Embryonic facial prominence (tissue), 1 donor: Measurements from ENCODE around the gene KRT1.

Experiments used
- DNase-seq: peaks from one replicate; pipeline ENCODE4 v3.0.0-alpha.2; 2016; ENCODE audit errors: extremely low spot score

KRT1 gene

DNA sequence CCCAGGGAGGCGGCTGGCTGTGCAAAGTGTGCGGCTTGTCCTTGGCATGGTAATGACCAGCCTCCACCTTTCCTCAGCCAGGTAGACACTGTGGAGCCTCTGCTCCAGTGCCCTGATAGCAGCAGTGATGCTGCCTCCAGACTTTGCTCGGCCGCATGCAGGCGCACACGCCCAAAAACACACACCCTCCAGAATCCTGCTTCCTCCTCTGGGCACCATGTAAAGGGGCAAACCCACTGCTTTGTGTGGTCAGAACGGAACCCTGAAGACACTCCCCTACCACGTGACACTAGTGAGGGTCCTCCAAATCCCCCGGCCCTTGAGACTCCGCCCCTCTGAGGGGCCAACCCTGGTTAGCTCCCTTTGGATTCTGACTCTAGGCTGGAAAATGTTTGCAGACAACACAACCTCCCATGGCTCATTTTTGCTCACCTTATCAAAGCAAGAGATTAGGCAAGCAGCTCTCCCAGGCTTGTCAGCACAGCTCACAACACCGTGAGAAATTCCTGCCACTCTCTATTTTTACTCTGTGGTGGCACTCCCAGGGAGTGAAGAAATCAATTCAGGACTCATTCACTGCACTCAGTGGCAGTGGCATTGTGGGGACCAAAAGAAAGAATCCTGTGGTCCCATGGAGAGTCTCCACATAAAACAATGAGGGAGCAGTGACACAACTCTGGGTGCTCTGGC is 18.6 kb upstream of the KRT1 start:
- DNase-seq = no peak

DNA sequence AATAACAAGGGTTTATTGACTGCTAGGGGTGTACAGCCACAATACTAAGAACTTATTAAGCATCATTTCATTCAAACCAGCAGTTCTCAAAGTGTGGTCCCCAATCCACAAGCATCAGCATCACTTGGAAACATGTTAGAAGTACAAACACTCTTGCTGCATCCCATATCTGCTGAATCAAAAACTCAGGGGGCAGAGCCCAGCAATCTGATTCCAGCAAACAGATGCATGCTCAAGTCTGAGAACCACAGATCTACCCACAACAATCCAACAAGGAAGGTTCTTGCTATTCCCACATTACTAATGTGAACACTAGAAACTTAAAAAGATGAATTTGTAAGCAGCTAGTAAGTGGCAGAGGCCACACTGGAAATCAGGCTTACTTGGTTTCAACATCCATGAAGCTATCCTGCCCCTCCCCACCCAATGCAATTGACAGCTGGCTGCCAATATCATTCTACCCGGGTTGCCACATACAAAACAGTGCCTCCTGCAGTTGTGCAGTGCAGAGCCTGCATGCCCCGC is 16.9 kb upstream of the KRT1 start:
- DNase-seq = no peak

DNA sequence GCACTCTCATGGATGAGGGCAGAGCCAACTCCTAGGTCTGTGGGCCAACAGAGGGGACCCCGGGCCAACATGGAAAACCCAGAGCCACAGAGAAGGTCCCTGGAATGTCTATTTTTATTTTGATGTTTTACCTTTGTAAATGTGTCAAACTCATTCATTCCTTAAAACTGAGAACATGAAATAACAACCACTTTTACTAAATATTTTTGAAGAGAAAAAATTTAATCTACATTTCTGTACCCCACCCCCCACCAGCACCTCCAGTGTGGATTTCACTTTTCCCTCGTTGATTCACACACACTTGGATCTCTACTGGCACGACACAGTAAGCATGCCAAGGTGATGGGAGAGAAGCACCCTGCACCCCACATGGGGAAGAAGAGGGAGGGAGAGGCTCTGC is 16.4 kb upstream of the KRT1 start:
- DNase-seq = no peak

DNA sequence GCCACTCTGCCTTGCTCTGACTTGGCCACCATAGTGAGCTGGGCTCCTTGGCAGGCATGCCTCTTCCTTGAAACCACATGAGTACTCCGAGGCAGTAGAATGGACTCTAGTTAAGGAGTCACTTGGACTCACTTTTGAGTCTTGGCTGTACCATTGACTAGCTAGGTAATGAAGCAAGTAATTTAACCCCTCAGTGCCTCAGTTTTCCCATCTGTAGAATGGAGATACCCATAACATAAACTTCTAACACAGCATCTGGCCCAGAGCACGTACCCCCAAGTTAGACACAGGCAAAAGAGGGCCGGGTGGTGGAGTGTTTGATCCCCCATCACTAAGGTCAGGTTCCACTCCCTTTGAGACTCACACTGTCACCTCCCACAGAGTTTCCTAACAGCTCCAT is 14.8 kb upstream of the KRT1 start:
- no peak for DNase-seq

DNA sequence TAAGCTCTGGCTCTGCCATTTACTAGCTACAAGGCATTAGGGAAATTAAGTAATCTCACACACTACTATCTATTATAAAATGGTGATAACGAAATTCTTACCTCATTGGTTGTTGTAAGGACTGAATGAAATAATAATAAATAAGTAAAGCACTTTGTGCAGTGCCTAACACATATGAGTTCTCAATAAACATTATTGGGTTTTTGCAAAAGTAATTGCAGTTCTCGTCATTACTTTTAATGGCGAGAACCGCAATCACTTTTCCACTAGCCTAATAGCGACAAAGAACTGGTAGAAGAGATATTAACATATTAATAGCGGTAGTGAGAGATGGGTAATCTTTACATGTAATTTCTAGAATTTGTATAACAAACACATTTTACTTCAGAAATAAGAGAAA is 13.9 kb upstream of the KRT1 start:
- no peak for DNase-seq

DNA sequence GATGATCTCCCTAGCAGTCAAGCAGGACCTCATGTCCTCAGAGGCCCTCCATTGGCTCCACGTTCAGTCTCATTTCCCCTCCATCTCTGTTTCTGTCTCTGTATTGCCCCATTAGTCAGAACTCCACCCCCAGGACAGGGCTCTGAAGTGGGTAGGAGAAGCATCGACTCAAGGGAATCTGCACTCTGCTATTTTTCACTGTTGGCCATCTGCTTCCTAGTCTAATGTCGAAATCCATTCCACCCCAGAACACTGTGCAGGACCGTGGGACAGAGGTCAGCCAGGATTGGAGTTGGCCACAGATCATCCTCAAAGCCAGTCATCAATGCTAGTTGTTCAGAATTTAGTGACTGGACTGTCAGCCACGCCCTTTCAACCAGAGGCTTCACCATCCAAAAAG is 13.1 kb upstream of the KRT1 start:
- no peak for DNase-seq

DNA sequence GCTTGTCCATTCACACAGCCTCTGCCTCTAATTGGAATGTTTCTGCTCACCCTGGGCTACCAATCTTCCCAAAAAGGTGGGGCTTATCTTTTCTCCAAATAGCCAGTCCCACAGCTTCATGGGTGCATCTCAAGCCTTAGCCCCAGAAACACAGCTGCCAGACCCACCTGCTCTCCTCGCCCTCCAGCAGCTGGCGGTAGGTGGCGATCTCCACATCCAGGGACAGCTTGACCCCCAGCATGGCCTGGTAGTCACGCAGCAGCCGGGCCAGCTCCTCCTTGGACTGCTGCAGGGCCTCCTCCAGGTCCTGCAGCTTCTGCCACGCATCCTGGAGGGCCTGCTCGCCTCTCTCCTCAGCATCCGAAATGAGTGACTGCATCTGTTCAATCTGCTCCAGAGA is 12.0 kb upstream of the KRT1 start:
- no peak for DNase-seq

DNA sequence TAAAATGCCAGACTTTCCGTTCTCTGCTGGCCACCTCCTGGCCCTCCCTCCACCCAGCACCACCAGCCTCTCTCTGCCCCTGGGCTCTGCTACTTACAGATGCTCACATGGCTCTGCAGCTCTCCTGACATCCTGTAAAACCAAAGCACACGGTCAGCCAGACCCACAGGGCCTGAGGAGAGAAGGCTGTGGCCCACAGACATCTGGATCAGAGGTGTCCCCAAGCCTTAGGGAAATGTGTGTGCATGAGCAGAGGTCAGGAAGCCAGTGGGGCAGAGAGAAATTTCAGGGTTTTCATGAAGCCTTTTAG is 11.6 kb upstream of the KRT1 start:
- DNase-seq = no peak

DNA sequence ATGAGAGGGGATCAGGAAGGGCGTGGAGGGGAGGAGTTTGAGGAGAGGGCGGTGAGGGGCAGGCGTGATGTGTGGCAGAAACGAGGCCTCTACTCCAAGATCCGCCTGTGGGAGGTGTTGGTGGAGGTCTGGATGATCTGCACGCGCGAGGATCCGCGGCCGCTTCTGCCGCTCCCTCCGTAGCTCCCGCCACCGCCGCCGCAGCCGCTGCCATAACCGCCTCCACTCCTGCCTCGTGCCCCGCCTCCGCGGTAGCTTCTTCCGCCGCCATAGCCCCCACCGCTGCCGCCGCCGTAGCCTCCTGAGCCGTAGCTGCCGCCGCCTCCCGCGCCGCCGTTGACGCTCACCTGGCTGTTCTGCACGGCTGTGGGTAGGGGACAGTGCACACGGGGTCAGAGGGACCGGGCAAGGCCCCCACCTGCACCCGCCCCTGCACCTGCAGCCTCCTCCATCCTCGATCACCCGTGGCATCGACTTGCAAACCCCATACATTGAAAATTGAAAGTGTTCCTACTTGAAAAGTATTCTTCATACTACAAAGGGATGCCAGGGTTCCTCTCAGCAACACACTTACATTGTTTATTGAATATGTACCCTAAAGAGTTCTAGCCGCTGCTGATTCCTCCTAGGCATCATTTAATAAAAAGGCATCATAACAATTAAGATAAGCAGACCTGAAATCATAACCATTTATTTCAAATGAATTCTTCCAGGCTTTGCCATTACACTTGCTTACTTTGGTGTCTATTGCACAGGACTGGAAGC is 11.1 kb upstream of the KRT1 start:
- DNase-seq = no peak

DNA sequence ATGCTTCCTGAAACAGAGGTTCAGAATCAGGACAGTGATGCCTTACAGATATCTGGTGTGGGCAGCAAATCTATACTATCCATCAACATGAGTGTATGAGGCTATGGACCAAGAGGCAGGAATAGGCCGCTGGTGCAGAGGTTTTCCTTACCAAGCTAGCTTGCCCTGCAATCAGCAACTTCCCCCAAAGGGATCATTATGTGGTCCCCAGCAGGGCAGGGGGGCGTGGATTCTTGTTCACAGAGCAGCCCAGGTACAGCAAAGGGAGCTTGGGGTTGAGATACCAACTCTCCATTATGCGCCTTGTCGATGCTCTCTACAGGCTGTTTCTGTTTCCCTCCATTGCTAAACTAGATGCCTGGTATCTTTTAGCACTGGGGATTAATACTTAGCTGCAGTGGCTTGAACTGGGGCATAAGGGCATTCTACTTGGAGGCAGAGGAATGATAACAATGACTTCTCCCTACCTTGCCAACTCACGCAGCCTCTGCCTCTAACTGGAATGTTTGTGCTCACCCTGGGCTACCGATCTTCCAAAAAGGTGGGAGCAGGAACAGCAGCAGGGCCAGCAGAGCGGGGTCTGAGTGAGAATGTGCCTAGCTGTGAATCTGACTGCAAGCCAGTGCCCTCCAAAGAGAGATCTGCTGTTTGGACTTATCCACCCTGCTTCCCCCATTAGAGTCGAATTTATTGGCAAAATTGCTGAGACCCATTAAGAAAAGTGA is 10.3 kb upstream of the KRT1 start:
- no peak for DNase-seq

DNA sequence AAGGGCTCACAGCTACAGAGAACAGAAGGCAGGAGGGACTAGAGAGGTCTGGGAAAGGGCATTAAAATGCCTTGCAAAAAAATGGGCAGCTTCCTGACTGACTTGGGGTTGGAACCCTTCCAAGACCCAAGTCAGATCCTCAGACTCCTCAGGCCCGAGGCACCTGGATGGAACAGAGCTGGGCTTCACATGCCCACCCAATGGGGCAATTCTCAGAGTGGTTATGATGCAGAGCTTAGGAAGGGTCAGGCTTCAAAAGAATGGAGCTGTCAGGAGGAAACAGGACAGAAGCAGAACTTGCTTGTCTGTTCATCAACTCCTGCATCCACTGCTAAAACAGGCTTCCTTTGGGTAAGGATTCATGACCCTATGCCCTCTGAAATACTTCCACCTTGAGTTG is 9.7 kb upstream of the KRT1 start:
- DNase-seq = no peak

DNA sequence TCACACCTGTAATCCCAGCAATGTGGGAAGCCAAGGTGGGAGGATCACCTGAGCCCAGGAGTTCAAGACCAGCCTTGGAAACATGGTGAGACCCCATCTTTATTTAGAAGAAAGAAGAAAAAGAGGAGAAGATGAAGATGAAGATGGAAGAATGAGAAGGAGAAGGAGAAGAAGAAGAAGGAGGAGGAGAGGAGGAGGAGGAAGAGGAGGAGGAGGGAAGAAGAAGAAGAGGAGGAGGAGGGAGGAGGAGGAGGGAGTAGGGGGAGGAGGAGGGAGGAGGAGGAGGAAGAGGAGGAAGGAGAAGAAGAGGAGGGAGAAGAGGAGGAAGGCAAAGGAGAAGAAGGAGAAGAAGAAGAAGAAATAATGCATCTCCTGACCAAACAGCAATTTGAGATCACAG is 9.0 kb upstream of the KRT1 start:
- no peak for DNase-seq

DNA sequence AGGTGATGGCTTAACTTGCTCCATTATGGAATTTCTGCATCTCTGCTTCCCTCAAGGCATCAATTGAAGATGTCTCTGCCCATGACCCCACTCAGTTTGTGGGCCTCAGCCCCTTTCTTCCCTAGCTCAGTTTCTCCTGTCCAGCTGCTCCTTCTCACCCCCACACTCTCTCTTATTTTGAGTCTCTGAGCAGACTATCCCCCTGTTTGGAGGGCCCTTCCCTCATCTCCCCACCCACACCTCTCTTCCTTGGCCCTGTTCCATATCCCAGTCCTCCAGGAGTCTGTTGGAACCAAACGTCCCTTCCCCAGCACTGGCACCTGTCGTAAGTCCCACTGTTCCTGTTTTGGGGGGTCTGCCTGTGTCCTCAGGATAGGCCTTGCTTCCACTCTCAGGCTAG is 8.3 kb upstream of the KRT1 start:
- no peak for DNase-seq

DNA sequence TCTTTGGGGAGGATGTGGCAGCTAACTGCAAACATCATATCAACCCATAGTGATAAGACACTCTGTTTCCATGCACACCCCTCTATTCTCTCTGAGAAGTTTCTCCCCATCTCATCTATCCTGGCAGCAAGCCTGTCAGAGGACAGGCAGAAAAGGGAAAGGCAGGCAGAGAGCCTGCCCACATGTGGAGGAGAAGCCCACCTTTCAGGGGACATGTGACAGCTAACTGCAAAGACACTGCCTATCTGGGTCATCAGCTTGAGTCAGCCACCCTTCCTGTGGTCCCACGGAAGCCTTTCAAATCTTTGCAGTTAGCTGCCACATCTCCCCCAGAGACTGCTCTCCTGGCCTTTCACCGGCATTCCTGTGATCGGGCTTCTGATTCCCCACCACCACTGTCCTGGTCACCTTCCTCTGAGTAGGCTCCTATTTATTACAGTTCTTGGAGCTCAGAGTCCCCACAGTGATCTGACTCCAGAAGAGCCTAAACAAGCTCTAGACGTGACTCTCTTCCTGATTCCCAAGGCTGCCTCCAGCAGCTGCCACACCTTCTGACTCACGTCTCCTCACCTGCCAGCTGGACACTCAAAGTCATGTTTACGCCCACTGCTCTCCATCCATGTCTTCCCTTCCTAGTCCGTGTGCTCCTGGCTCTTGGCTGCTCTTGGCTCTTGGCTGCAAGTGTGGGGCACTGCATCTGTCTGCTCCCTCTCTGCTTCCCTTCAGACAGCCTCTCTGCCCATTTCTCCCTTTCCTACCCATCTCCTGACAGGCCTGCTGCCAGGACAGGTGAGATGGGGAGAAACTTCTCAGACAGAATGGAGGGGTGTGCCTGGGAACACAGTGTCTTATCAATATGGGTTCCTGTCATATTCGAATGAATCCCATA is 7.5 kb upstream of the KRT1 start:
- no peak for DNase-seq

DNA sequence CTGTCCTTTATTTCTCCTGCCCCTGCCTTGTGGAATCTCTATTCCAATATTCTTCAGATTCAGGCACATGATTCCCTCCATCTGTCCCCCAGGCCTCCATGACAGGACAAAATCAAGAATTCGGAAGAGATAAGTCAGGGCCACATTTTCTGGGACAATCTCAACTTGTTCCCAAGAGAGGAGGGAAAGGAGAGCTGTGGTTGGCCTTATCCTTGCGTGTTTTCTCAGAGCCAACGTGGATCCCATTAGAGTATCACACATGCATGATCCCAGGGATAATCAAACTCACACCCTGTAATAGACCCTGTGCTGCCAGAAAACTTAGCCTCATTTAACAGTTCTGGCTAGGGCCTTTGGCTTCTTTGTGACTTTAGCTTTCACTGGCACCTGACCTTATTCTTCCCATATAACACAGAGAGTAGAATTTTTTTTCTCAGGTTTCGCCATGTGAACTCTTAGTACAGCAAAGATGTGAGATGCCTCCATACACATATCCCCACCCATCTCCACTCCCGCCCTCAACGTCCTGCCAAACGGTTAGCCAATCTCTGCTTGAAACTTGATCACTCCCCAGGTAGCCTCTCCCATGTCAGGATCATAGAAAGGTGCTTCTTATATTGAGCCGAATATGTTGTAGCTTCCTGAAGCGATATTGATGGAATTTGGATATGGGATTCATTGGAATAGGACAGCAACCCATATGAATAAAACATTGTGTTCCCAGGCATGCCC is 6.7 kb upstream of the KRT1 start:
- DNase-seq = no peak

DNA sequence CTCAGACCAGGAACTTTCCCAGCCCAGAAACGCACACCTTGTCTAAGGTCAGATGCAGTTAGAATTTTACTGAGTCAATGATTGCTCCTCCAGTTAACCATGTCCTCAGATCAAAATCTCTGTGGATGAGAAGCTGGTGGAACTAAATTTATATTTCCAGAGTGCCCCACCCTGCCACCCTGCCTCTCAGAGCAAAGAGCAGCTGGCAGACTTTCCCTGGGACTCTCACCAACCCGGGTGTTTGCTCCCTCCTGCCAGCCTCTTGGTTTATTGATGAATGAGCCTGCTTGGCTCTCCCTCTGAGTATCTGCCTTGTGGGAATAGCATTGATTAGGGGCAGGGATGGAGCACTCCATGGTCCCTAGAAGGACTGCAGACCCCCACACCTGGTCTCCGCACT is 5.9 kb upstream of the KRT1 start:
- DNase-seq = no peak

DNA sequence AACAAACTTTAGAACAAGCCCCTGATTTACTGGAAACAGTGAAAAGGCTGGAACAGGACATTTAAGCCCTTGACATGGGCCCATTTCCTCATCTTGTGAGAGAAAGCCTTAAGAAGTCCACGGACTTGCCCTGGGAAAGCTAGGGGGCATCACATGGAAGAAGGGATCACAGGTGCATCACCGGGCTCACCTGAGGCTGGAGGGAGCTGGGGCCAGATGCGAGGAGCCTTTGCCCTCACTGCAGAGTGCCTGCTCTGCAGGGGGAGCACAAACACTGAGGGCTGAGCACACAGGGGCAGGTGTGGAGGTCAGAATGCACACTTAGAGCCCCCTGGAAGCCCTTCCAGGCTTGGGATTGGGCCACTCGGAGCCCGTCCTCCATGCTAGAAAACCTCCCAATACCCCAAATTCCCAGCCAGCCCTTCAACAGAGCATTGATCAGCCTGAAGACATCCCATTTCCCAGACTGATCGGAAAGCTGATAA is 5.2 kb upstream of the KRT1 start:
- no peak for DNase-seq

DNA sequence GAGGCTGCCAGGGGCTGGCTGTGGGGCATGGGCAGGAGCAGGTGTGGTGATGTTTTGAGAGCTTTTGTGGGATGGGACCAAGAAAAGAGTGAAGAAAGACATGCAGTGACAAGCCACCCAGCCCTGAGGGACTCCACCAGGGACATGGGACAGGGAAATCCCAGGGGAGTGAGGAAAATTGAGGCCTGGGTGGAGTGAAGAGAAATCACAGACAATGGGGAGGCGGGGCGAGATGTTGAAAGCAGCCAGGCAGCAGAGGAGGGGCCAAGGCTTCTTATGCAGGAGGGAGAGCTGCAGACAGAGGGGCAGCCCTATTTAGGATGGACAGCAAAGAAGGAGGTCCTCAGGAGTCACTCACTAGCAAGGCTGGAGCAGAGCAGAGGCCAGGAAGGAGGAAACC is 4.2 kb upstream of the KRT1 start:
- no peak for DNase-seq

DNA sequence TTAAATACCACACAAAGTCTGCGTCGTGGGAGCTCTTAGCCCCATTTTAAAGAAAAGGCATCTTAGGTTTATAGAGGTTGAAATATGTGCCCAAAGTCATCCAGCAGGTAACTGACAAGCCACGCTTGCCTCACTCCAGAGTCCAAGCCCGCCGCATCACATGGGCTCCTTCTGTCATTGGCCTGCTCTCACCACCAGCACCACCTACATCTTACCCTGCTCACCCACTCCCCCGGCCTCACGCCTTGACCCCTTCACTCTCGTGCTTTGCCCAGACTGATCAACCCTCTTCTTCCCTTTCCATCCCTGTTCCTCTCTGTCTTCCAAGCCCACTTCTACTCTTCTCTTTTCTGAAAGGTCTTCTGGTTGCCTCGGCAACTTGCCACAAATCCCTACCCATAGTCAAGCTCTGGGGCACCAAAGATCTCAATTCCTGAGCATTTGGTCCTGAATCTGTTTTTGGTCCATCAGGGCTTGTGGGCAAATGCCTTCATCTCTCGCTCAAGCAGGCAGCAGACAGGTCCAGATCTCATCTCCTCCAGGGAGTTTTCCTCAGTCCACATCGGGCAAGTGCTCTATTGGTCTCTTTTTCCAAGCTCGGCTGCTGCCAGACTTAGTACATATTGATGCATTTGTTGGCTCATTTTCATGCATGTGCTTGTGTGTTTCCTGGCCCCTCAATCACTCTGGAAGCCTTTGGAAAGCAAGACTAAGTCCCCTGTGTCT is 3.5 kb upstream of the KRT1 start:
- no peak for DNase-seq

DNA sequence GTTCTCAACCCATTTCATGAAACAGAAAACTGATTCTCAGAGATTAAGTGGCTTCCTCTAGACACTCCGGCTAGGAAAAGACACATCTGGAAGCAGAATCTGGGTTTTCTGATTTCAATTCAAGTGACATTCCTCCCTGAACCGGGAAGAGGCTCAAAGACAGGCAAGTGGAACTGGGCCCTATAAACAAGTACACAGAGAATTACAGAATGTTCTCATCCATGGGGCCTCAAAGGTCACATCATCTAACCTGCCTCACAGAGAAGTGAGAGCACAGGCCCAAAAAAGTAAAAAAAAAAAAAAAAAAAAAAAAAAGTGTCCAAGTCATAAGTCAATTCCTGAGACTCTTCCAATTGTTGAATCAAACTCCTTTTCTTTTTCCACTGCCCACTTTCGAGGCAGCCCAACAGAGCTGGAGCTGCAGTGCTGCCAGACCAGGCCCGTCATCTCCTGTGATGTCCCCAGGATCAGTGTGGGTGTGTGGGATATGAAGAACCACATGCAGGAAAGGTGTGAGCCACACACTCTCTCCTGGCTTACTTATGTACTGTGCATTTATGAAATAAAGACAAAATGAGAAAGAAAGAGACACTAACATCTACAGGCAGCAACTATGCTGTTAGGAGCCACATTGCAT is 2.8 kb upstream of the KRT1 start:
- no peak for DNase-seq
